Ascending aorta (tissue), 2 donors: ENCODE results near the gene LASP1NB.

Experiments used
- DNase-seq, 2 donors: peaks; one replicate each; pipeline ENCODE4 v3.0.0-alpha.2; 2019; ENCODE audit warnings: low spot score in 2 of 2
- H3K27ac ChIP-seq, 2 donors: fragments of 200-600 bp; sonication (generic); one replicate each; pipeline ENCODE4 v1.5.1; 2016 to 2017; ENCODE audit warnings: mild to moderate bottlenecking in 1 of 2
- H3K27me3 ChIP-seq: fragments of 200-600 bp; sonication (generic); one replicate; pipeline ENCODE4 v1.5.1; 2017
- H3K36me3 ChIP-seq, 2 donors: fragments of 200-600 bp; sonication (generic); one replicate each; pipeline ENCODE4 v1.5.1; 2016
- H3K4me1 ChIP-seq, 2 donors: fragments of 200-600 bp; sonication (generic); one replicate each; pipeline ENCODE4 v1.5.1; 2016 to 2017; ENCODE audit warnings: mild to moderate bottlenecking in 1 of 2
- H3K4me3 ChIP-seq, 2 donors: fragments of 200-600 bp; sonication (generic); one replicate each; pipeline ENCODE4 v1.5.1; 2016 to 2017; ENCODE audit warnings: mild to moderate bottlenecking in 1 of 2
- H3K9me3 ChIP-seq, 2 donors: fragments of 200-600 bp; sonication (generic); one replicate each; pipeline ENCODE4 v1.5.1; 2016
- intact Hi-C: fragments of 100-400 bp; cut with DNase I; formaldehyde crosslinking; loops from one replicate; pipeline ENCODE4 v1.15.1; 2023
- TF ChIP-seq, protein P1 (sequence below), 3 experiments: fragments of 200-600 bp in 2 of 3; fragments of 450-650 bp in 1 of 3; sonication (generic) in 2 of 3; IDR thresholded peaks; one replicate each; pipeline ENCODE4 v1.5.1; 2016 to 2019; ENCODE audit warnings: antibody characterized with exemption in 3 of 3, mild to moderate bottlenecking in 1 of 3, moderate library complexity in 1 of 3

LASP1NB gene

DNA sequence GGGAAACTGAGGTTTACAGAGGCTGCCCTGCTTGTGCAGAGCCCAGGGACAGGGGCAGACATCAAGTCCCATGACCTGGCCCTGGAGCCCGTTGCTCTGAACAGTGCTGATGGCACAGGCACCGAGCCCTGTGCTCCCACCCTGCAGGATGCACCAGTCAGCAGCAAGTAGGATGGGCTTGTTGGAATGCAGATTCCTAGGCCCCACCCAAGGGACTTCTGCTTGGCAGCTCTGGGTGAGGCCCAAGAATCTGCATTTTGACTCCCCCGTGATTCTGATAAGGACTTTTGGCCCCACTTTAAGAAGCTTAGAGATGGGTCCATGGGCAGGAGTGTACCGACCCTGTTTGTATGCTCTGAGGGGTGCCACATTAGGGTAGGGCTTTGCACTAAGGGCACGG, 32.3 kb upstream of the LASP1NB start:
- TF ChIP-seq, protein P1, sequence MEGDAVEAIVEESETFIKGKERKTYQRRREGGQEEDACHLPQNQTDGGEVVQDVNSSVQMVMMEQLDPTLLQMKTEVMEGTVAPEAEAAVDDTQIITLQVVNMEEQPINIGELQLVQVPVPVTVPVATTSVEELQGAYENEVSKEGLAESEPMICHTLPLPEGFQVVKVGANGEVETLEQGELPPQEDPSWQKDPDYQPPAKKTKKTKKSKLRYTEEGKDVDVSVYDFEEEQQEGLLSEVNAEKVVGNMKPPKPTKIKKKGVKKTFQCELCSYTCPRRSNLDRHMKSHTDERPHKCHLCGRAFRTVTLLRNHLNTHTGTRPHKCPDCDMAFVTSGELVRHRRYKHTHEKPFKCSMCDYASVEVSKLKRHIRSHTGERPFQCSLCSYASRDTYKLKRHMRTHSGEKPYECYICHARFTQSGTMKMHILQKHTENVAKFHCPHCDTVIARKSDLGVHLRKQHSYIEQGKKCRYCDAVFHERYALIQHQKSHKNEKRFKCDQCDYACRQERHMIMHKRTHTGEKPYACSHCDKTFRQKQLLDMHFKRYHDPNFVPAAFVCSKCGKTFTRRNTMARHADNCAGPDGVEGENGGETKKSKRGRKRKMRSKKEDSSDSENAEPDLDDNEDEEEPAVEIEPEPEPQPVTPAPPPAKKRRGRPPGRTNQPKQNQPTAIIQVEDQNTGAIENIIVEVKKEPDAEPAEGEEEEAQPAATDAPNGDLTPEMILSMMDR (IDR thresholded peaks at IDR 0.05), result no peak
- Histone ChIP-seq H3K9me3 (no peaks in the 10 kb centered on the region), H3K36me3 (peaks cover 53 to 79% of the 10 kb centered on the region in 2 donors), H3K4me3 (no peak overlapping the region), H3K27me3 (no peaks in the 10 kb centered on the region), H3K27ac (peak overlapping the region; percentile 63 to 69), H3K4me1 (peaks cover 25 to 40% of the 10 kb centered on the region in 2 donors)
- intact Hi-C loops, result no loop called here
- DNase-seq, result no peak

DNA sequence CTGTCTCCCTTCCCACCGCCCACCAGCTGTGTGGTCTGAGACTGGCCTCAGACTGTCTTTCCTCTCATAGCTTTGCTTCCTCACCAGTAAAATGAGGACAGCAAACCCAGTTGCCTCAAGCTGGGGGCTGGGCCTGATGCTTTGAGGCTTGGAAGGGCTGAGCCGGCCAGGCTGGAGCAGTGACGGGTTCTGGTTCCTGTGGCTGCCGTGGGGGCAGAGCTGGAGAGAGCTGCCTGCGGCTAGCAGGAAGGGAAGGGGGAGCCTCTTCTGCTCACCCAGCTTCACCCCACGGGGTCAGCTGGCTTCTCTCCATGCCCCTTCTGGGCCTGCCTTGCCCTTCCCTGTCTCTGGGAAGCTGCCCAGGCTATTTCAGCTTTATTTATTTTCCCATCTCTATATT, 31.8 kb upstream of the LASP1NB start:
- TF ChIP-seq, protein P1 (IDR thresholded peaks at IDR 0.05), result no peak
- no peaks in the 10 kb centered on the region for H3K9me3 ChIP-seq
- H3K36me3 ChIP-seq, result peaks cover 58 to 80% of the 10 kb centered on the region in 2 donors
- peak in 1 of 2 donors; percentile 75 for DNase-seq
- no peak overlapping the region for H3K4me3 ChIP-seq
- peaks cover 26 to 37% of the 10 kb centered on the region in 2 donors for H3K4me1 ChIP-seq
- H3K27me3 ChIP-seq, result no peaks in the 10 kb centered on the region
- intact Hi-C loops, result no loop called here
- H3K27ac ChIP-seq, result peak overlapping the region; percentile 63 to 69

DNA sequence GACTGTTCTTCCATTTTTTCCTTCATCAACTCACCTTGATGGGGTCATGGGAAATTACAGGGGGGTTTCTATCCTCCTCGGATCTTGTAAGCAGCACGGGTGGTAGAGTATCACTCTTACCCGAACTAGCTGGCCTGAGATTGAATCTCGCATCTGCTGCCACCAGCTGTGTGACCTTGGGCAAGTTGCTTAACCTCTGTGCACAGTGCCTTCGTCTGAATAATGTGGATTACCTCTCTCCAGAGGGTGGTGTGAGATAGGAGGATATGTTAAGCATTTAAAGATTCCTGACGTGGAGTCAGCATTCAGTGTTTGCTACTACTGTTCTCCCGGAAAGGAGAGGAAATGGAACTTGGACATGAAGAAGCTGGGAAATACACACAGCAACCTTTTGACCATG, 31.1 kb upstream of the LASP1NB start:
- H3K4me1 ChIP-seq, result peaks cover 26 to 37% of the 10 kb centered on the region in 2 donors

DNA sequence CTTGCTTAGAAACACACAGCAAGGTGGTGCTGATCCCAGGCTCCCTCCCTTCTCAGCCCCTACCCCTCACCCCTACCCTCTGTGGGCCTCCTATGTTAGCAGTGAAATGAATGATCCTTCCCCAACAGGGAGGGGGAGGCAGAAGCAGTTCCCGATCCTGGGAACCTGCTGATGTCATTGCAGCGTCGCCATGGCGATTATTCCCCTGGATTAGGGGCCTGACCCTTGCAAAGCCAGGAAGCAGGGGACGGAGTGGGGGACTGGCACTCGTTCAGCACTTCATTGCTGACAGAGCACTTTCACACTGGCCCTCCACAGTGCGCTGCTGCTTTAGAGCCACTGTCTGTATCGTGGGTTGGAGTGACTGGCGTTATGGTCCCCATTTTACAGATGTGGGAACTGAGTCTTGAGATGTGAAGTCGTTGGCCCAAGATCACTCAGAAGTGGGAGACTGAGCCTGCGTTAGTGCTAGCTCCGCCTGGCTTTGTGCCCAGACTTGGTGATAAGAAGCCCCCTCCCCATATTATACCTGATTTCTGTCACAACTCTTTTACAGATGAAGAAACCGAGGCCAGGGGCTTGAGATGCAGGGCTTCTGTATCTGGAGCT, 29.0 kb upstream of the LASP1NB start:
- Histone ChIP-seq H3K36me3 (peaks cover 55 to 70% of the 10 kb centered on the region in 2 donors), H3K4me1 (peaks cover 26 to 53% of the 10 kb centered on the region in 2 donors), H3K27ac (peak overlapping the region; percentile 51 to 61), H3K9me3 (no peaks in the 10 kb centered on the region), H3K27me3 (no peaks in the 10 kb centered on the region), H3K4me3 (no peak overlapping the region)
- TF ChIP-seq, protein P1 (IDR thresholded peaks at IDR 0.05), result no peak
- intact Hi-C loops, result no loop called here
- DNase-seq, result no peak

More for the DNA sequence above, 31.1 kb upstream of the LASP1NB start:
- H3K27me3 ChIP-seq, result no peaks in the 10 kb centered on the region
- intact Hi-C loops, result no loop called here
- H3K36me3 ChIP-seq, result peaks cover 62 to 80% of the 10 kb centered on the region in 2 donors
- H3K4me3 ChIP-seq, result no peak overlapping the region
- peak overlapping the region; percentile 63 to 69 for H3K27ac ChIP-seq
- no peaks in the 10 kb centered on the region for H3K9me3 ChIP-seq
- DNase-seq, result no peak
- TF ChIP-seq, protein P1 (IDR thresholded peaks at IDR 0.05), result no peak

DNA sequence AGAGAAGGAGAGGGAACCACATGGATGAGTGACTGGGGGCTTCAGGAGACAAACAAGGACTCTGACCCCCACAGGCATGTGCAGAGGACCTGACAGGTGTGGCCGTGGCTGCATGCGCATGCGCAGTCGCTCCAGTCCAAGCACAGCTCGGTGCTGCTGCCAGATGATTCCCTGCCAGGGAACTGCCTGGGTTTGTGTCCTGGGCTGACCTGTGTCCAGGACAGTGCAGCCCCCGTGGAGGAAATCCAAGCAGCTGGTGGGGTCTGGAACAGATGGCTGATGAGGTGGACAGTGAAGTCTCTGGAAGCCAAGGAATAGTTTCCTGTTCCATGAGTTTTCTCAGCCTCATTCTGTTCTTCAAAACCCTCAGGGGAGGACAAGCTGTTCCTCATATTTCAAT, 28.2 kb upstream of the LASP1NB start:
- no peak overlapping the region for H3K4me3 ChIP-seq
- intact Hi-C loops, result no loop called here
- peaks cover 26 to 60% of the 10 kb centered on the region in 2 donors for H3K4me1 ChIP-seq
- DNase-seq, result no peak
- H3K9me3 ChIP-seq, result no peaks in the 10 kb centered on the region
- H3K27ac ChIP-seq, result peak overlapping the region; percentile 51 to 61
- peaks cover 52 to 65% of the 10 kb centered on the region in 2 donors for H3K36me3 ChIP-seq
- no peaks in the 10 kb centered on the region for H3K27me3 ChIP-seq
- TF ChIP-seq, protein P1 (IDR thresholded peaks at IDR 0.05), result no peak
